SJSA1 (cell line): ENCODE measurements around the gene SKIDA1. TPM values are rescaled to one million over a fixed set of nuclear protein-coding genes. Genes with fewer than 3 reads are reported as not detected.
A peak's percentile ranks its signal among the peaks of the same experiment; 100 is the strongest.

ENCODE experiments used
- DNase-seq, 2 experiments: peaks; one replicate each; pipeline ENCODE4 v3.0.0-alpha.2; 2015 to 2020; ENCODE audit warnings: low spot score in 2 of 2, low read depth in 1 of 2
- H3K27ac ChIP-seq: fragments of 250-450 bp; sonication (Bioruptor Pico); 2 replicates; pipeline ENCODE4 v1.5.1; 2020; ENCODE audit warnings: mild to moderate bottlenecking, moderate library complexity
- H3K27me3 ChIP-seq: fragments of 250-450 bp; sonication (Bioruptor Pico); replicated peaks from 2 replicates; pipeline ENCODE4 v1.5.1; 2020; ENCODE audit warnings: mild to moderate bottlenecking, moderate library complexity
- H3K36me3 ChIP-seq: fragments of 250-450 bp; sonication (Bioruptor Pico); 2 replicates; pipeline ENCODE4 v1.5.1; 2020; ENCODE audit warnings: mild to moderate bottlenecking
- H3K4me1 ChIP-seq: fragments of 250-450 bp; sonication (Bioruptor Pico); replicated peaks from 2 replicates; pipeline ENCODE4 v1.6.1; 2021; ENCODE audit warnings: mild to moderate bottlenecking
- H3K4me3 ChIP-seq: fragments of 250-450 bp; sonication (Bioruptor Pico); 2 replicates; pipeline ENCODE4 v1.5.1; 2020; ENCODE audit warnings: mild to moderate bottlenecking
- H3K9me3 ChIP-seq: fragments of 250-450 bp; sonication (Bioruptor Pico); replicated peaks from 2 replicates; pipeline ENCODE4 v1.5.1; 2020; ENCODE audit warnings: mild to moderate bottlenecking
- total RNA-seq: library from RNA; depleted of rRNA; stranded (reverse); fragments of >200 nt; shearing (Covaris generic); gene quantifications from 2 replicates; pipeline ENCODE4 v1.2.3, GENCODE V29; 2014

SKIDA1 gene
- total RNA-seq, 1 experiment from 2014 or later: 1.7 TPM

GRCh38 chr10:21508706-21509331 is 16.7 kb downstream of the SKIDA1 start:
- no peaks in the 10 kb centered on the region for H3K9me3 ChIP-seq
- no peak overlapping the region for H3K4me3 ChIP-seq
- H3K4me1 ChIP-seq: no peaks in the 10 kb centered on the region
- no peak overlapping the region for H3K27ac ChIP-seq
- no peak for DNase-seq
- no peaks in the 10 kb centered on the region for H3K36me3 ChIP-seq
- no peaks in the 10 kb centered on the region for H3K27me3 ChIP-seq

GRCh38 chr10:21507150-21507549 is 18.3 kb downstream of the SKIDA1 start:
- Histone ChIP-seq H3K27ac (no peak overlapping the region), H3K27me3 (no peaks in the 10 kb centered on the region), H3K36me3 (no peaks in the 10 kb centered on the region), H3K4me1 (no peaks in the 10 kb centered on the region), H3K4me3 (no peak overlapping the region), H3K9me3 (no peaks in the 10 kb centered on the region)
- no peak for DNase-seq

- no peaks in the 10 kb centered on the region for H3K4me1 ChIP-seq
These were observed 19.1 kb downstream of the SKIDA1 start for GRCh38 chr10:21506351-21506750.

GRCh38 chr10:21505711-21506278 is 19.7 kb downstream of the SKIDA1 start:
- H3K9me3 ChIP-seq: no peaks in the 10 kb centered on the region
- H3K4me3 ChIP-seq: no peak overlapping the region
- DNase-seq: no peak
- no peaks in the 10 kb centered on the region for H3K27me3 ChIP-seq
- no peak overlapping the region for H3K27ac ChIP-seq
- no peaks in the 10 kb centered on the region for H3K4me1 ChIP-seq
- no peaks in the 10 kb centered on the region for H3K36me3 ChIP-seq

More at GRCh38 chr10:21506351-21506750, 19.1 kb downstream of the SKIDA1 start:
- Histone ChIP-seq H3K9me3 (no peaks in the 10 kb centered on the region), H3K27ac (no peak overlapping the region), H3K27me3 (no peaks in the 10 kb centered on the region), H3K4me3 (no peak overlapping the region), H3K36me3 (no peaks in the 10 kb centered on the region)
- DNase-seq: no peak

GRCh38 chr10:21503542-21503941 is 21.9 kb downstream of the SKIDA1 start:
- Histone ChIP-seq H3K27me3 (no peaks in the 10 kb centered on the region), H3K4me3 (no peak overlapping the region), H3K9me3 (no peaks in the 10 kb centered on the region), H3K27ac (no peak overlapping the region), H3K36me3 (no peaks in the 10 kb centered on the region), H3K4me1 (no peaks in the 10 kb centered on the region)
- DNase-seq: no peak

- Histone ChIP-seq H3K36me3 (no peaks in the 10 kb centered on the region), H3K4me3 (no peak overlapping the region), H3K4me1 (no peaks in the 10 kb centered on the region), H3K27me3 (no peaks in the 10 kb centered on the region), H3K27ac (no peak overlapping the region), H3K9me3 (no peaks in the 10 kb centered on the region)
- DNase-seq: no peak
These were observed 23.1 kb downstream of the SKIDA1 start for GRCh38 chr10:21502348-21502740.

GRCh38 chr10:21501731-21502347 is 23.6 kb downstream of the SKIDA1 start:
- no peak for DNase-seq

GRCh38 chr10:21501091-21501490 is 24.4 kb downstream of the SKIDA1 start:
- Histone ChIP-seq H3K4me1 (no peaks in the 10 kb centered on the region), H3K27ac (no peak overlapping the region), H3K9me3 (no peaks in the 10 kb centered on the region), H3K4me3 (no peak overlapping the region), H3K27me3 (no peaks in the 10 kb centered on the region), H3K36me3 (no peaks in the 10 kb centered on the region)
- DNase-seq: no peak

More at GRCh38 chr10:21501731-21502347, 23.6 kb downstream of the SKIDA1 start:
- H3K4me1 ChIP-seq: no peaks in the 10 kb centered on the region
- H3K27me3 ChIP-seq: no peaks in the 10 kb centered on the region
- H3K4me3 ChIP-seq: no peak overlapping the region
- no peaks in the 10 kb centered on the region for H3K36me3 ChIP-seq
- H3K27ac ChIP-seq: no peak overlapping the region
- no peaks in the 10 kb centered on the region for H3K9me3 ChIP-seq

- no peaks in the 10 kb centered on the region for H3K36me3 ChIP-seq
- no peaks in the 10 kb centered on the region for H3K9me3 ChIP-seq
- no peaks in the 10 kb centered on the region for H3K4me1 ChIP-seq
- H3K4me3 ChIP-seq: no peak overlapping the region
- no peaks in the 10 kb centered on the region for H3K27me3 ChIP-seq
- no peak overlapping the region for H3K27ac ChIP-seq
- no peak for DNase-seq
These were observed 24.9 kb downstream of the SKIDA1 start for GRCh38 chr10:21500578-21500910.

GRCh38 chr10:21499701-21500577 is 25.5 kb downstream of the SKIDA1 start:
- Histone ChIP-seq H3K27ac (no peak overlapping the region), H3K9me3 (no peaks in the 10 kb centered on the region), H3K4me3 (no peak overlapping the region), H3K4me1 (no peaks in the 10 kb centered on the region), H3K36me3 (no peaks in the 10 kb centered on the region), H3K27me3 (no peaks in the 10 kb centered on the region)
- no peak for DNase-seq

- no peak overlapping the region for H3K4me3 ChIP-seq
- DNase-seq: no peak
These were observed 26.5 kb downstream of the SKIDA1 start for GRCh38 chr10:21498986-21499385.

GRCh38 chr10:21498377-21498776 is 27.1 kb downstream of the SKIDA1 start:
- Histone ChIP-seq H3K4me3 (no peak overlapping the region), H3K27ac (no peak overlapping the region), H3K36me3 (no peaks in the 10 kb centered on the region), H3K4me1 (peaks cover 7% of the 10 kb centered on the region), H3K27me3 (no peaks in the 10 kb centered on the region), H3K9me3 (no peaks in the 10 kb centered on the region)
- DNase-seq: no peak

More at GRCh38 chr10:21498986-21499385, 26.5 kb downstream of the SKIDA1 start:
- Histone ChIP-seq H3K27ac (no peak overlapping the region), H3K9me3 (no peaks in the 10 kb centered on the region), H3K36me3 (no peaks in the 10 kb centered on the region), H3K4me1 (peaks cover 7% of the 10 kb centered on the region), H3K27me3 (no peaks in the 10 kb centered on the region)

- peak overlapping the region; percentile 65 for H3K27ac ChIP-seq
- H3K4me3 ChIP-seq: peak overlapping the region; percentile 81
- peaks cover 7% of the 10 kb centered on the region for H3K4me1 ChIP-seq
- H3K36me3 ChIP-seq: no peaks in the 10 kb centered on the region
- H3K9me3 ChIP-seq: no peaks in the 10 kb centered on the region
- peak; percentile 89 to 98 for DNase-seq
- H3K27me3 ChIP-seq: no peaks in the 10 kb centered on the region
These were observed 28.2 kb downstream of the SKIDA1 start for GRCh38 chr10:21497177-21497807.
